Activated naive CD8-positive, alpha-beta T cell treated with anti-CD3 and anti-CD28 coated beads, Interleukin-2, amount 50 U/mL, for 24 hours (primary cell): ENCODE results near the gene POU4F1.

Experiments
- ATAC-seq: fragments of 150-1000 bp; cut with Tn5 transposase; one replicate; pipeline ENCODE4 v1.10.0; 2021
- DNase-seq: peaks from one replicate; pipeline ENCODE4 v3.0.0; 2021
- H3K27ac Mint-ChIP-seq: one replicate; pipeline ENCODE4 v1.8.0; 2021; ENCODE audit warnings: mild to moderate bottlenecking, mixed read lengths
- H3K27me3 Mint-ChIP-seq: one replicate; pipeline ENCODE4 v1.8.0; 2021; ENCODE audit warnings: mixed read lengths
- H3K36me3 Mint-ChIP-seq: one replicate; pipeline ENCODE4 v1.8.0; 2021; ENCODE audit warnings: low read depth, mixed read lengths
- H3K4me1 Mint-ChIP-seq: one replicate; pipeline ENCODE4 v1.8.0; 2021; ENCODE audit warnings: mixed read lengths
- H3K4me3 Mint-ChIP-seq: one replicate; pipeline ENCODE4 v1.8.0; 2021; ENCODE audit warnings: mild to moderate bottlenecking, moderate library complexity, mixed read lengths
- H3K9me3 Mint-ChIP-seq: one replicate; pipeline ENCODE4 v1.8.0; 2021; ENCODE audit warnings: mixed read lengths

POU4F1 gene

DNA sequence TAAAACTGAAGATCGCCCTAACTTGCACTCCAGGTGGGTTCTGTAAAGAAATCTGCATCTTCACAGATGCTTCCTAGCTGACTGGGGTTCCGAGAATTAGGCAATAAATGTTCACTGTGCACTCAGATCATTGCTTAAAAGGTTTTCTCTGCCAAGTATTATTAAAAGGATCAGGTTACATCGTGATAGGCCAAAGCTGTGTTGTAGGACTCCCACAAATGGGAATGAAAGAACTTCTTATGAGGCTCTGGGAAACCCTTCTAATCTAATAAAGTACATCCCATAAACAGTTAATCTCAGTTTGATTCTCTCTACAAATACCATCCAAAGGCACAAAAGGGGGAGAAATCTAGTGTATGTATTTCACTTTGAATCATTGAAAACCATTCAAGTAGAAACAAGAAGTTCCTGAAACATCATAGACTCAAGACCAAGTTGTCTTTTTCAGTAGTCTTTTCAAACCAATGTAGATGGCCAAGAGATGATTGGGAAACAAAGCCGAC is 7.1 kb upstream of the POU4F1 start:
- peaks cover 62% of the 10 kb centered on the region for H3K27me3 Mint-ChIP-seq
- H3K27ac Mint-ChIP-seq = no peak overlapping the region
- H3K9me3 Mint-ChIP-seq = peaks cover 8% of the 10 kb centered on the region
- DNase-seq (no peak), ATAC-seq (no peak)
- peaks cover 15% of the 10 kb centered on the region for H3K36me3 Mint-ChIP-seq
- H3K4me1 Mint-ChIP-seq = peaks cover 20% of the 10 kb centered on the region
- H3K4me3 Mint-ChIP-seq = no peak overlapping the region

- ATAC-seq = no peak
- Mint-ChIP-seq H3K27ac (no peak overlapping the region), H3K27me3 (peaks cover 70% of the 10 kb centered on the region), H3K4me3 (peak overlapping the region; percentile 64), H3K4me1 (peaks cover 23% of the 10 kb centered on the region), H3K36me3 (peaks cover 8% of the 10 kb centered on the region), H3K9me3 (peaks cover 4% of the 10 kb centered on the region)
- DNase-seq = no peak
Observed at GRCh38 chr13:78609464-78610205, 6.3 kb upstream of the POU4F1 start.

- Mint-ChIP-seq H3K27ac (no peak overlapping the region), H3K4me3 (peak overlapping the region; percentile 64), H3K27me3 (peaks cover 78% of the 10 kb centered on the region), H3K9me3 (no peaks in the 10 kb centered on the region), H3K36me3 (peaks cover 4% of the 10 kb centered on the region), H3K4me1 (peaks cover 28% of the 10 kb centered on the region)
- ATAC-seq (no peak), DNase-seq (no peak)
Observed at GRCh38 chr13:78608688-78609463, 5.5 kb upstream of the POU4F1 start.

- Mint-ChIP-seq H3K27me3 (peaks cover 83% of the 10 kb centered on the region), H3K27ac (no peak overlapping the region), H3K36me3 (peaks cover 3% of the 10 kb centered on the region), H3K9me3 (no peaks in the 10 kb centered on the region), H3K4me3 (peak overlapping the region; percentile 50), H3K4me1 (peaks cover 33% of the 10 kb centered on the region)
- no peak for DNase-seq
- no peak for ATAC-seq
Observed at GRCh38 chr13:78608252-78608687, 4.9 kb upstream of the POU4F1 start.

GRCh38 chr13:78607409-78608251 is 4.3 kb upstream of the POU4F1 start:
- Mint-ChIP-seq H3K9me3 (no peaks in the 10 kb centered on the region), H3K36me3 (no peaks in the 10 kb centered on the region), H3K27me3 (peaks cover 86% of the 10 kb centered on the region), H3K4me3 (no peak overlapping the region), H3K27ac (no peak overlapping the region), H3K4me1 (peaks cover 36% of the 10 kb centered on the region)
- no peak for DNase-seq
- ATAC-seq = no peak

GRCh38 chr13:78606471-78607408 is 3.4 kb upstream of the POU4F1 start:
- no peak for ATAC-seq
- Mint-ChIP-seq H3K4me1 (peaks cover 41% of the 10 kb centered on the region), H3K27ac (no peak overlapping the region), H3K36me3 (no peaks in the 10 kb centered on the region), H3K4me3 (no peak overlapping the region), H3K27me3 (peaks cover 88% of the 10 kb centered on the region), H3K9me3 (no peaks in the 10 kb centered on the region)
- no peak for DNase-seq

DNA sequence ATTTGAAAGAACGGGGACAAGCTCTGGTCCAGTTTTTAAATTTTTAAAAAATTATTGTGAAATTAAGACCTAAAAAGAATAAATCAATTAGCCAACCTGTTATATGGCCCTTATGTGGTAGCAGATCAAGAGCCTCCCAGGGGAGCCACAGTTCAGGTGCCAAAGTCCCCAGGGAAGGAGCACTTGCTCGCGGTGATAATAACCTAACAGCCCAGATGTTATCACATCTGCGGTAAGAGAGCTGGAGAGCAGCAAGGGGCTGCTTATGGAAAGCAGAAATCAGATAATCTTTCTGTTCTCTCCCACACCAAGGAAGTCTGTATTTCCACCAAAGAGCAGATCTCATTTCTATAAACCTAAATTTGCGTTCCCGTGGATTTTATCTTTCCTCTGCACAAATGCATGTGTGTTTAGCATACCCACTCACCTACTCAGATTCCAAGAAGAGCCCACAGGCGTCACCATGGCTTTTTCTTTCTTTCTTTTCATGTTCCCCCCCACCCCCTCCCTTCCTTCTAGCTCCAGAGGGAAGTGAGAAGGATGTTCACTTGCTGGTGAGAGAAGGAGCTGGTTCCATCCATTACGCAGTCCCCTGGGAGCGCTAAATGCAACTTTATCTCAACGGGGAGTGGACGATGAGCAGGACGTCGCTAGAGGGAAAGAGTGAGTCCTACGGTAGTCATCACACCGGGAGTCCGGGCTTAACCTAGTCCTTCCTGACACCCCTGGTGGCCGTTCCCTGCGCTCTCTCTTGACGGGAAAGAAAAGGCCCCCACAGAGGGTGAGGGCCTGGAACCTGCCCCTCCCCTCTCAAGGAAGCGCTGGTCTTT is 1.6 kb upstream of the POU4F1 start:
- Mint-ChIP-seq H3K4me3 (no peak overlapping the region), H3K27me3 (peaks cover 86% of the 10 kb centered on the region), H3K4me1 (peaks cover 53% of the 10 kb centered on the region), H3K9me3 (peaks cover 3% of the 10 kb centered on the region), H3K36me3 (peaks cover under 1% of the 10 kb centered on the region), H3K27ac (no peak overlapping the region)
- no peak for DNase-seq
- no peak for ATAC-seq

- Mint-ChIP-seq H3K9me3 (peaks cover 13% of the 10 kb centered on the region), H3K4me1 (peaks cover 42% of the 10 kb centered on the region), H3K27me3 (peaks cover 88% of the 10 kb centered on the region), H3K27ac (peak overlapping the region; percentile 69), H3K36me3 (peaks cover 5% of the 10 kb centered on the region), H3K4me3 (peak overlapping the region; percentile 76)
- no peak for ATAC-seq
- no peak for DNase-seq
Observed at GRCh38 chr13:78602561-78603239, 652 bp downstream of the POU4F1 start.

- Mint-ChIP-seq H3K27me3 (peaks cover 88% of the 10 kb centered on the region), H3K27ac (peak overlapping the region; percentile 69)
Observed at GRCh38 chr13:78601874-78602560, 1.3 kb downstream of the POU4F1 start.

GRCh38 chr13:78601124-78601873 is 2.1 kb downstream of the POU4F1 start:
- H3K27ac Mint-ChIP-seq = peak overlapping the region; percentile 18
- ATAC-seq = no peak
- peaks cover 34% of the 10 kb centered on the region for H3K4me1 Mint-ChIP-seq
- peaks cover 13% of the 10 kb centered on the region for H3K9me3 Mint-ChIP-seq
- no peak for DNase-seq
- peaks cover 8% of the 10 kb centered on the region for H3K36me3 Mint-ChIP-seq
- H3K4me3 Mint-ChIP-seq = peak overlapping the region; percentile 21
- peaks cover 88% of the 10 kb centered on the region for H3K27me3 Mint-ChIP-seq

More at GRCh38 chr13:78601874-78602560, 1.3 kb downstream of the POU4F1 start:
- DNase-seq (no peak), ATAC-seq (no peak)
- Mint-ChIP-seq H3K9me3 (peaks cover 13% of the 10 kb centered on the region), H3K4me3 (peak overlapping the region; percentile 76), H3K4me1 (peaks cover 35% of the 10 kb centered on the region), H3K36me3 (peaks cover 8% of the 10 kb centered on the region)

- no peak for ATAC-seq
- DNase-seq = no peak
- Mint-ChIP-seq H3K4me1 (peaks cover 36% of the 10 kb centered on the region), H3K9me3 (peaks cover 13% of the 10 kb centered on the region), H3K27me3 (peaks cover 86% of the 10 kb centered on the region), H3K27ac (peak overlapping the region; percentile 9), H3K36me3 (peaks cover 8% of the 10 kb centered on the region), H3K4me3 (peak overlapping the region; percentile 2)
Observed at GRCh38 chr13:78600280-78600883, 3.0 kb downstream of the POU4F1 start.
